Epidermal melanocyte (primary cell): ENCODE results near the gene UFD1.

Experiments
- DNase-seq: peaks from one replicate; pipeline ENCODE4 v3.0.0; 2011; ENCODE audit warnings: low spot score; ENCODE audit not compliant: insufficient read length

Gene UFD1

GRCh38 chr22:19496324-19496630, 17.3 kb upstream of the UFD1 start:
- no peak for DNase-seq

DNA sequence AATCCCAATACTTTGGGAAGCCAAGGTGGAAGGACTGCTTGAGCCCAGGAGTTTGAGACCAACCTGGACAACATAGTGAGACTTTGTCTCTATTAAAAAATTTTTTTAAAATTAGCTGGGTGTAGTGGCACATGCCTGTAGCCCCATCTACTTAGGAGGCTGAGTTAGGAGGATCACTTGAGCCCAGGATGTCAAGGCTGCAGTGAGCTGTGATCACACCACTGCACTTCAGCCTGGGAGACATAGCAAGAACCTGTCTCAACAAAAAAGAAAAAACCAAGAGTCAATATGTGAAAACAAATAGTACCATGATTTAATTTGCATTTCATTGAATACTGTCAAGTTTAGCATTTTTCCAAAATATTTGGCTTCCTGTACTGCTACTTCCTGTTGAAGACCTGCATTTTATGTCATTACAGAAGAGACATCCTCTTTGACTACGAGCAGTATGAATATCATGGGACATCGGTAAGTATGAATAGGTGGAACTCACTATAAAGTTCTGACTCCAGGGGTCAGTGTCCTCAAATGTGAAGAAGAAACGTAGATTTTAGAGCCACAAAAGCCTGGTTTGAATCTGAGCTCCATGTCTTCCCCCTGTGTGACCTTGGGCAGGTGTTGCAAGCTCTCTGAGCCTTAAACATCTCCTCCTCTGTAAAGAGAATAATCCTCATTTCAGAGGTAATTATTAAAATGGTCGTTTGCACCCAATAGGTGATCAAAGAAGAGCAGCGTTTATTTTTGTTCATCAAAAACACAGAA, 16.8 kb upstream of the UFD1 start:
- DNase-seq = no peak

DNA sequence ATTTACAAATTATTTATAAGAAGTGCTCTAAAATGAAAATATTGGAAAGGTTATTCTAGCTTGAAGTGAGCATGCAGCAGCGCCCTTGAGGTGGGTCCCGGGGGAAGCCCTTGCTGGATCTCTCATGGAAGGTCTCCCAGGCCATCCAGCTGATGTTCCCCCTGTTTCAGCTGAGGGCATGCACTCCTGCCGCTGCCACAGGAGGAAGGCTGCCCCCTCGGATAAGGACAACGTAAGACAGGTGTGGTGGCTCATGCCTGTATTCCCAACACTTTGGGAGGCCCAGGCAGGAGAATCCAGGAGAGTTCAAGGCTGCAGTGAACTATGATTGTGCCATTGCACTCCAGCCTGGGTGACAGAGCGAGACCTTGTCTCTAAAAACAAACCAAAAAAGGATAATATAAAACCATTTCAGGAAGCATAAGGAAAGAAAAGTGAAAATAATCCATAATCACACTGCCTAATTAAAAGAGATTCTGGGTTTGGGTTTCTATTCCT, 15.7 kb upstream of the UFD1 start:
- DNase-seq = no peak

- DNase-seq = no peak
These were observed 15.1 kb upstream of the UFD1 start for GRCh38 chr22:19494001-19494560.

- no peak for DNase-seq
These were observed 13.6 kb upstream of the UFD1 start for GRCh38 chr22:19492504-19493174.

GRCh38 chr22:19490628-19491230, 11.7 kb upstream of the UFD1 start:
- no peak for DNase-seq

- peak; percentile 42 for DNase-seq
These were observed 10.2 kb upstream of the UFD1 start for GRCh38 chr22:19488884-19489843.

DNA sequence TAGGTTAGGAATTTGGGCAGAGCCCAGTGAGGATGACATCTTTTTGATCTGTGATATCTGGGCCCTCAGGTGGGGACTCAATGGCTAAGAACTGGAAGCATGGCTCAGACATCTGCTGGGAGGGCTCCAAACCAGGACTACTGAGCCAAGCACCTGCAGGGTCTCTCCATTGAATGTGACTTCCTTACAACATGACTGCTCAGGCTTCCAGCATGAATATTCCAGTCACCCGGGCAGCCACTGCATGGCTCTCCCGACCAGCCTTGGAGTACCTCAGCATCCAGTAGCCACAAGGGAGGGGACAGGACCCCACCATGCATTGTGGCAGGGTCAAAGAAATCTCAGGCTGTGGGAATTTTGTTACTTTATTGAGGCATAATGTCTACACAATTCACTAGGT, 9.3 kb upstream of the UFD1 start:
- no peak for DNase-seq

DNA sequence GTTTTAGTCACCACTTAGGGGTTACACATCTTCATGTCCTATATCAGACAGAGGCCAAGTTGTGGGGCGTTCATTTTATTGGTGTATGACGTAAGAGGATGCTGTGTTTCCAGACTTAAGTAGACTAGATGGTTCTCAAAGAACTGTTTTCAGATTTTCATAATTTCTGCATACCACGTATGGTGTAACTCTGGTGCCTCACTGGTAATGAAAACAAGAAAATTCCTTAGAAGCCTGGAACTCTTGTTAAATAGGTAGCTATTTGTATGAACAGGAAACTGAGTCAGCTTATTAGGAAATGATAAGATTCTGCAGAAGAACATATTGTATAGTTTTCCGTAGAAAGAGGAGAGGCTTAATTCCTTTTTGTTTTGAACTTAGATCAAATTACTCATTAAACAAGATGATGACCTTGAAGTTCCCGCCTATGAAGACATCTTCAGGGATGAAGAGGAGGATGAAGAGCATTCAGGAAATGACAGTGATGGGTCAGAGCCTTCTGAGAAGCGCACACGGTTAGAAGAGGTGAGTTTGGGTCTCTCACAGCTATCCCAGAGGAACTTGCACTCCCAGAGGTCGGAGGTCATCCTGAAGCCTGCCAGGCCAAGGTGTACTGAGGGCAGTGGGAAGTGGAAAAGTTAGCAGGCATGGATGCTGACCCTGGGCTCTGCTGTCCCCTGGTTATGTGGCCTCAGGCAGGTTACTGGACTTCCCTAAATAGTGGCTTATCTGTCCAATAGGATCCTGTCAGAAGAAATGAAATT, 4.7 kb upstream of the UFD1 start:
- no peak for DNase-seq

- no peak for DNase-seq
These were observed 3.3 kb upstream of the UFD1 start for GRCh38 chr22:19482297-19482696.

DNA sequence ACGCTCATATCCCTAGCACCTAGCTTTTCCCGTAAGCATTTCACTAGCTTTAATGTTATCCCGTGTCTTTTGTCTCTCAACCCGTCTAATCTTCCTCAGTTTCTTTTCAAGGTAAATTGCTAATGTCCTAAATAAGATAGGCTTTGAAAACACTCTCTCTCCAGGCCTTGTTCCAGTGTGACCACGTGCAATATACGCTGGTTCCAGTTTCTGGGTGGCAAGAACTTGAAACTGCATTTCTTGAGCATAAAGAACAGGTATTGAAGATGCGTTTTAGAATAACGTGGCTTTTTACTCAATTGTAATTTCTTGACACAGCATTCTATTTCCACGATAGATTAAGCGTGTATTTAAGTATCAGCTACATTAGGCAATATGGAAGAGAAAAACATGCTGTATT, 1.8 kb upstream of the UFD1 start:
- DNase-seq = no peak

- no peak for DNase-seq
These were observed 1.2 kb upstream of the UFD1 start for GRCh38 chr22:19480173-19480568.

DNA sequence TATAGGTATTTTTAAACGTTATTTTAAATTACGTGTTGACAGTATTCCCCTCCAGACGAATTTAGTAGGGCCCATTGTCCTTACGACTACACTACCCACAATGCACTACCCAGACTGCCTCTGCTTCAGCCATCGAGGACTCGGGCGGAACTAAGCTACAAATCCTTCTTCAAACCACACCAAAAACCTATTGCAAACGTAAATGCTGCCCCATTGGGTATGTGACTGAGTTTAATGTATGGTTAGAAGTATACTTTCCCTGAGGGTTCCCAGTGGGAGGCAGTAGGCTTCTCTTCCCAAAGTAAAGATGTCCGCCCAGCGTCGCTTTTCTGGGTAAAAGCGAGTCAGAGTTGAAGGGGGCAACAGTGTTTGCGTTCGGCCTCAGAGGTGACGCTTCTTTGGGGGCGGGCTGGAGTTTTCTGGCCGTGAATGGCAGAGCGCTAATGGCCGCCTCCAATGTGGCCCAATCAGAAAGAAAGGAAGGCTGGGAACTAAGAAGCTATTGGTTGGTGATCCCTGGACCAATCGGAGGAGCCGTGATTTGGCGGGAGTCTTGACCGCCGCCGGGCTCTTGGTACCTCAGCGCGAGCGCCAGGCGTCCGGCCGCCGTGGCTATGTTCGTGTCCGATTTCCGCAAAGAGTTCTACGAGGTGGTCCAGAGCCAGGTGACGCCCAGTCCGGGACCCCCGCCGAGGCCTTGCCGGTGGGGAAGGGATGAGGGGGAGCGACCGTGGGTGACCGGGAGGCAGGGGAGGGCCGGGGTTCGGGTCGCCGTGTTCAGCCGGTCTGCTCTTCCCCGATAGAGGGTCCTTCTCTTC, 571 bp upstream of the UFD1 start, which contains the start of gene CDC45:
Gene CDC45 (plus strand): TSS at position 566 of the 818 bp plus-strand sequence. CDS start 49 bp downstream, at position 615.
- peak; percentile 97 for DNase-seq

- no peak for DNase-seq
These were observed 720 bp downstream of the UFD1 start for GRCh38 chr22:19478045-19478900.

- no peak for DNase-seq
These were observed 1.5 kb downstream of the UFD1 start for GRCh38 chr22:19477321-19478044.

DNA sequence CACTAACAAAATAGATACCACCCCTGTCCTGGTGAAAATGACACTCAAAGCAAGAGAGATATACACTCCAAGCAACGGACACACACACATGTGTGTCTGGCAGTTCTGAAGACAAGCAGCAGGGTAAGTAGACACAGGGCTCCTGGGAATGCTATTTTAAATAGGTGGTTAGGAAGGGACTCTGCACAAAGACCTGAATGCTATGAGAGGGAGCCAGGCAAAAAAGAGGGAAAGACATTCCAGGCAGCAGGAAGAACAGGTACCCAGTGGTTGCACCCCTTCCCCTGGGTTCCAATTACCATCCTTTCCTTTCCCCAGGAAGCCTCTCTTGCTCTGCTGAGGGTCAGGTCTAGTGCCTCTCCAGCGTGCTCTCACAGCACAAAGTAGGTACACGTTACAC, 3.0 kb downstream of the UFD1 start:
- DNase-seq = no peak

GRCh38 chr22:19473578-19473977, 5.4 kb downstream of the UFD1 start:
- DNase-seq = no peak

DNA sequence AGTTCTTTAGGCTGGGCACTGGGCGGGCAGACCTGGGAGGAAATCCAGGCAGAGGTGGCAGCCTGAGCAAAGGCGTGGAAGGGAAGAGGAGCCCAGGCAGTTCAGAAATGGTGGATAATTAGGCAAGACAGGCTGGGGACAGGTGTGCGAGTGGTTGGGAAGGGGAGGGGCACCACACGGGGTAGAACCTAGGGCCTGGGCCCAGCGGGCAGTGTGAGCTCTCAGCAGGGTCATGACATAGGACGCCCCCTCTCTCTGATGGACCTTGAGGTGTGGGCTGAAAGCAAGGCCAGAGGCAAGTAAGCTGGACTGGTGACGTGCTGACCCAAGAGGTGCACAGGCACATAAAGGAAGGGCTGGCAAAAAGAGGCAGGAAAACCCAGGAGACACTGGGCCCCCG, 6.8 kb downstream of the UFD1 start:
- no peak for DNase-seq
